ENCODE data around the gene LRRC9. TPM values are rescaled to one million over a fixed set of nuclear protein-coding genes. Genes with fewer than 3 reads are reported as not detected.

The LRRC9 gene
- total RNA-seq, 4 donors from 2014 or later = 0.16 to 0.25 TPM; not detected in 2

DNA sequence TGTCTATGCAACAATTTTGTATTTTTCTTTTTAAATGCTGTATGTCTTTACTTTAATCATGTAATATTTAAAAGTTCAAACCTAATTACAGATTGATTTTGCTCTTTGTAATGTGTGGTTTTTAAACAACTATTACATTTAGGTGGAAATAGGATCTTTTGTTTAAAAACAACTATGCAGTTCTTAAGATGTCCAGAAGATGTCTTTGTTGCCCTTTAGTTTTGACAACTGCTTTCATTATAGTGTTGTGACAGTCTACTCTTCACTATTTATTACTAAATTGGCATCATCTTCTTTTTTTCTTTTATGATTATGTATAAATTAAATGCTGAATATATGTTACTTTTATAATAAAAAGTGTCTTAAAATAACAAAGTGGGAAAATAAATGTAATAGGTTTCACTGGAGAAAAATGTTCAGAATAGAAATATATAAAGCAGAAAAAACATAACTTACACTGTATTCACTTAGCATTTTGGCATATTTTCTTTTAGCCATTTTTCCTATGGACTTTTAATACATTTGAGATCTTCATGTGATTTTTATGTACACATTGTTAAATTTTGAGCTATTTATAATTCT is 144.6 kb downstream of the LRRC9 start:
- TF ChIP-seq, protein P1, sequence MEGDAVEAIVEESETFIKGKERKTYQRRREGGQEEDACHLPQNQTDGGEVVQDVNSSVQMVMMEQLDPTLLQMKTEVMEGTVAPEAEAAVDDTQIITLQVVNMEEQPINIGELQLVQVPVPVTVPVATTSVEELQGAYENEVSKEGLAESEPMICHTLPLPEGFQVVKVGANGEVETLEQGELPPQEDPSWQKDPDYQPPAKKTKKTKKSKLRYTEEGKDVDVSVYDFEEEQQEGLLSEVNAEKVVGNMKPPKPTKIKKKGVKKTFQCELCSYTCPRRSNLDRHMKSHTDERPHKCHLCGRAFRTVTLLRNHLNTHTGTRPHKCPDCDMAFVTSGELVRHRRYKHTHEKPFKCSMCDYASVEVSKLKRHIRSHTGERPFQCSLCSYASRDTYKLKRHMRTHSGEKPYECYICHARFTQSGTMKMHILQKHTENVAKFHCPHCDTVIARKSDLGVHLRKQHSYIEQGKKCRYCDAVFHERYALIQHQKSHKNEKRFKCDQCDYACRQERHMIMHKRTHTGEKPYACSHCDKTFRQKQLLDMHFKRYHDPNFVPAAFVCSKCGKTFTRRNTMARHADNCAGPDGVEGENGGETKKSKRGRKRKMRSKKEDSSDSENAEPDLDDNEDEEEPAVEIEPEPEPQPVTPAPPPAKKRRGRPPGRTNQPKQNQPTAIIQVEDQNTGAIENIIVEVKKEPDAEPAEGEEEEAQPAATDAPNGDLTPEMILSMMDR (IDR thresholded peaks at IDR 0.05) = no peak
- no peak for ATAC-seq (ENCODE audit: low FRiP score)
- DNase-seq (ENCODE audit: low spot score) = no peak

DNA sequence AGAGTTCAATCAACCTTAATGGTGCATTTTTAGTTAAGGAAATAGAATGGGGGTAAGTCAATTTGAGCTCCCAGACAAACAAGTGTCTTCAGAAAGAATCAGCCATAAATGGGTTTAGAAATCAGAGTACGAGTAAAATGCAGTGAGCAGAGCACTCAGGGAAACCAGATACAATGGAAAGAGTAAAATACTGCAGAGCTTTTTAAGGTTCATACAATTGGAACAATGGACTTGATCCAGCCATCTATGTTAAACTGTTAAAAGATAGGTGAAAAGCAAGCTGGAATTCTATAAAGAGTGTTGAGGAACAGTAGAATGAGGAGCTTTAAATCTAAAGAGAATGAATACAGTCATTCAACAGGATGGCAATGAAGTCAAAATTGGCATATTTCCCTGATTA is 147.9 kb downstream of the LRRC9 start:
- DNase-seq (ENCODE audit: low spot score) = no peak
- TF ChIP-seq, protein P1 (IDR thresholded peaks at IDR 0.05) = no peak
- ATAC-seq (ENCODE audit: low FRiP score) = no peak

DNA sequence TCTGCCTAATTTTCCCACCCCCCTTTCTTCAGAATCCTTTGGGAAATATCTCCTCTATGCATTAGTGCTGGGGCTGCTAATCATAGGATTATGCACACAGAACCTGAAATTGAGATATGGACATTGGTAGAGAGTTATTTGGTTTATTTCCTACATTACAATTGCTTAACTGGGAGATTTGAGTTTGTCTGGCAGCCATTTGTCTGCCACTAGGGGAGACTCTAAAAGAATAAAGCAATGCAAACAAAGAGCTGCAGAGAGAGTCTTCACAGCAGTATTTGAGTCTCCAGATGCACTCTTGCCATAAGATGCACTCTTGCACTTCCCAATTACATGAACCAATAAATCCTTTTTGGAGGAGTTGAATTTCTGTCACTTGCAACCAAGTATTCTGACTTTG is 159.8 kb downstream of the LRRC9 start:
- no peak for DNase-seq (ENCODE audit: low spot score)
- ATAC-seq (ENCODE audit: low FRiP score) = no peak
- TF ChIP-seq, protein P1 (IDR thresholded peaks at IDR 0.05) = no peak

DNA sequence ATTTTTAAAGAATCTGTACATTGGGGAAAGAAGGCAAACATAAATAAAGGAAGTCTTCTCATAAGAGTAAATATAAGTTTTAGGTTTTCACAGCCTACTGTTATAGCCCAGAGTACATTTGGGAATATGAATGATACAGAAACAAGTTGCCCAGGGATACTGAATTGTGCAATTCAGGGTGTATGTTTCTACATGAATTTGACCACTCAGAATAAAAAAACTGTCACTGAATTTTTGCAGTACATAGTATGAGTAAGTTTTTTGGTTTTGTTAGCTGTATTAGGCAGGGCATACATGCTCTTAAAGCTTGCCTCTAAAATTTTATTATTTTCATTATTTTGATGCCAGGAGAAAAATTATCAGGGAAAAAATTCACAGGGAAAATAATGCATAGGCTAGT is 165.1 kb downstream of the LRRC9 start:
- no peak for DNase-seq (ENCODE audit: low spot score)
- TF ChIP-seq, protein P1 (IDR thresholded peaks at IDR 0.05) = no peak
- peak; percentile 54 for ATAC-seq (ENCODE audit: low FRiP score)

DNA sequence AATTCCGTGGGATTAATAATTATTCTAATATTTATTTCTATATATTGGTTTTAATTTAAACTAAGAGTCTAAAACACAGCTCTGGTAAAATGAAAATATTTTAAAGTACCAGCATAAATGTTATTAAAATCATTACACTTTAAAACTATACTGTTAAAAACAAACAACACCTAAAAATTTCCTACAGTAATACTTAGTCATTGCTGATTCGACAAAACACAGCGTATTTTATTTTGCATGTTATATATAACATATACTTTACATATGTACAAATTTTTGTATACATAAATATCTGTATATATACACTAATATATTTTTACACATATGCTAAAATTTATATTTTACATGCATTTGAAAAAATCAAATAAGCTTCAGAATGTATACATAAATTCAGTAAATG is 165.7 kb downstream of the LRRC9 start:
- TF ChIP-seq, protein P1 (IDR thresholded peaks at IDR 0.05) = no peak
- DNase-seq (ENCODE audit: low spot score) = no peak
- ATAC-seq (ENCODE audit: low FRiP score) = no peak

DNA sequence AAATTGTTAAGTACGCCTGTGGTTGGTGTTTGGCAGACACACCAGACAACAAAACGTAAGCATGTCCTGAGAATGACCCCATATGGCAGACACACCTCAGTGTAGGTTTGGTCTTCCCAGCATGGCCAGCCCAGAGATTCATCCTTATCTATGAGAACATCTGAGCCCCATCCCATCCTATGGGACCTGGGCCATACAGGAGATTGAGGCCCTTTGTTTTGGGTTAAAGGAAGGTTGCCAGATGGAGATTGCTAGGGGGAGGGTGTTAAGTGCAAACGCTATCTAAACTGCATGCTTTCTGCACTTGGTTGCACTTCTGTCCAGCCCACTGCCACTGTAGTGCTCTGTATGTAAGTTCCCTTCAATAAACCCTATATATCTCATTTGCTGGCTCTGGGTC is 167.7 kb downstream of the LRRC9 start:
- ATAC-seq (ENCODE audit: low FRiP score) (no peak), DNase-seq (ENCODE audit: low spot score) (no peak)
- TF ChIP-seq, protein P1 (IDR thresholded peaks at IDR 0.05) = no peak

DNA sequence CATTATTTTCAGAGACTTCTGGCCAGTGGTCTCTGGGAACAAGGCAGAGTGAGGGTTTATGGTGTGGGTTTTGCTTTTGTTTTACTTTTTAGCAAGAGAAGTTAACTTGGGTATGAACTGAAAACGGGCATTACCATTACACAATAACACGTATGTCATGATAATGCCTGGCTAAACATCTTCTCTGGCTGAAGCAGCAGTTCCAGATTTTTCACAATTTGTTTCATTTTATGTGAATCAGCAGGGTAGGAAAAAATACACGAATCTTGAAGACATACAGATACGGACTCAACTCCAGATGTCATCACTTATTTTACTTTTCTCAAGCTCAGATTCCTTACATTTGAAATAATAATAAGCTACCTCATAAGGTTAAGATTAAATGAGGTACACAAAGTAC is 169.3 kb downstream of the LRRC9 start:
- TF ChIP-seq, protein P1 (IDR thresholded peaks at IDR 0.05) = no peak
- no peak for ATAC-seq (ENCODE audit: low FRiP score)
- DNase-seq (ENCODE audit: low spot score) = no peak
